Globus pallidus (tissue), 1 donor: Measurements from ENCODE around the gene CAPNS2.
"Not testable (repeated sequence)": the region's sequence is repeated elsewhere in the genome, so short reads cannot be mapped to it uniquely, and the experiment has no call there.

Experiments used
- DNase-seq: peaks from one replicate; pipeline ENCODE4 v3.0.0-alpha.2; 2015; ENCODE audit warnings: low spot score

Gene CAPNS2

GRCh38 chr16:55568207-55568606 lies 1.7 kb downstream of the CAPNS2 start:
- DNase-seq = no peak

- no peak for DNase-seq
Measured at GRCh38 chr16:55569025-55569424, 2.5 kb downstream of the CAPNS2 start.

GRCh38 chr16:55570159-55570558 lies 3.7 kb downstream of the CAPNS2 start:
- no peak for DNase-seq

GRCh38 chr16:55571191-55571897 lies 4.9 kb downstream of the CAPNS2 start:
- no peak for DNase-seq

- no peak for DNase-seq
Measured at GRCh38 chr16:55572439-55572838, 6.0 kb downstream of the CAPNS2 start.

- DNase-seq = no peak
Measured at GRCh38 chr16:55574811-55575210, 8.3 kb downstream of the CAPNS2 start.

GRCh38 chr16:55575496-55575895 lies 9.0 kb downstream of the CAPNS2 start:
- DNase-seq = no peak

GRCh38 chr16:55576384-55576783 lies 9.9 kb downstream of the CAPNS2 start:
- no peak for DNase-seq

GRCh38 chr16:55577887-55578286 lies 11.4 kb downstream of the CAPNS2 start:
- peak; percentile 45 for DNase-seq

GRCh38 chr16:55585631-55586030 lies 19.1 kb downstream of the CAPNS2 start:
- no peak for DNase-seq

GRCh38 chr16:55588799-55589198 lies 22.3 kb downstream of the CAPNS2 start:
- DNase-seq = no peak

GRCh38 chr16:55592306-55592705 lies 25.8 kb downstream of the CAPNS2 start:
- DNase-seq = no peak

GRCh38 chr16:55597928-55598327 lies 31.4 kb downstream of the CAPNS2 start:
- DNase-seq = no peak

GRCh38 chr16:55605754-55606336 lies 39.4 kb downstream of the CAPNS2 start:
- DNase-seq = no peak

GRCh38 chr16:55613613-55614335 lies 47.3 kb downstream of the CAPNS2 start:
- DNase-seq = no peak

GRCh38 chr16:55615071-55615470 lies 48.6 kb downstream of the CAPNS2 start:
- no peak for DNase-seq

- DNase-seq = not testable (repeated sequence)
Measured at GRCh38 chr16:55615670-55616069, 49.2 kb downstream of the CAPNS2 start.
